ENCODE measurements around the gene CTTNBP2NL.
"Not testable (repeated sequence)": the region's sequence is repeated elsewhere in the genome, so short reads cannot be mapped to it uniquely, and the experiment has no call there.

CTTNBP2NL gene

DNA sequence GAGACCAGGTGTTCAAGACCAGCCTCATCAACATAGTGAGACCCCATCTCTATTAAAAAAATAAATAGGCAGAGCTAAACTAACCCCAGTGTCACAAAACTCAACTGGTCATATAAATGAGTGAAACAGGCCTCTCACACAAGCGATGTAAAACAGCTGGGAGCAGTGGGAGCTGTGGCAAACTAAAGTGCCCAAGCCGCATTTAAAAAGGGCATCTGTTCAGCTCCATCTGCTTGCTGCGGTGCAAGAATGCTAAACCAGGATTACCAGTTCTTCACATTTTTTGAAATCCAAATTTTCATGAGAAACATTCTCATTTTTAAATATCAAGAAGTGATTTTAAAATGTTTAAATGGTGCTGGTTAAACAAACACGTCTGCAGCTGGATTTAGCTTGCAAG, 62.7 kb downstream of the CTTNBP2NL start:
- FAIRE-seq (no peak), DNase-seq (ENCODE audit: insufficient read length, low spot score) (no peak)

DNA sequence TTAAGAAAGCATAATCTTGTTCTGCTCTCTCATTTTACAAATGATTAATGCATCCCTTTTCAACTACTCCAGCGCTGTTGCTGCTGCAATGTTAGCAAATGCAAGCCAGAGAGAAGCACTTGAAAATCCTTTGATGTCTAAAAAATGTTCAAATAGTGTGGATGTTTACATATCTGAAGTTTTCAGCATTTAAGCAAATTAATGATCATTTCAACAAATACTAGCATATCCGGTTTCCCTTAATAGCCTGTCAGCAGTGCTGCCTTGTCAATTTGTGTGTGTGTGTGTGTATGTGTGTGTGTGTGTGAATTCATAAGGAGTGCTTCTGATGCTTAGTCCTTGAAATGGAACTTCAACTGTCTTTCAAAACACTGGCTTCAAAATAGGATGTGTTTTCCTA, 64.6 kb downstream of the CTTNBP2NL start:
- FAIRE-seq: no peak
- DNase-seq (ENCODE audit: insufficient read length, low spot score): no peak

DNA sequence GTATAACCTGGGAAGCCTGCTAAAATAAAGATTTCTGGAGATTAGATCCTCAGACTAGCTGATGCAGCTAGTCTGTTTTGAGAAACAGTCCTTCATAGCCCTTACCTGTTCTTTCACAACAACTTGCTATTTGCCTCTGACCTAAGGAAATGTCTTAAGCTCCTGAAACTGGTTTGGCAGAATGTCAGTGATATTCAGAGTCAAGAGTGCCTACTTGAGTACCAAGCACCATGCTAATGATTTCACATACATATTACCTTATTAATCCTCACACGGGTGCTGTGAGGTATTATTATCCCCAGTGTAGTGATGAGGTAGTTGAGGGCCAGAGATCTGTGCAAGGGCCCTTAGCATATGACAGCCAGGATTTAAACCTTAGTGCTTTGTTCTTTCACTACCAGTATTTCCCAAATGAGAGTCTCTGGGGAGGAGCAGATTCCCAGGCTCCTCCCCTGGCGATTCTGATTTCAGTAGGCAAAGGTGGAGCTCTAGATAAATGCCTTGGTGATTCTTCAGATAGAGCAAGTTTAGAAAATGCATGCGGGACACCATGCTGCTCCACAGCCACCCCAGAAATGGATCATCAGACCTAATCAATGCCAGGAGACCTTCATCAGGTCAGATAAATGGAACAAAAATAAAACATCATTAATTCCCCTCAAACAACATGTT, 65.3 kb downstream of the CTTNBP2NL start:
- no peak for DNase-seq (ENCODE audit: insufficient read length, low spot score)
- no peak for FAIRE-seq

DNA sequence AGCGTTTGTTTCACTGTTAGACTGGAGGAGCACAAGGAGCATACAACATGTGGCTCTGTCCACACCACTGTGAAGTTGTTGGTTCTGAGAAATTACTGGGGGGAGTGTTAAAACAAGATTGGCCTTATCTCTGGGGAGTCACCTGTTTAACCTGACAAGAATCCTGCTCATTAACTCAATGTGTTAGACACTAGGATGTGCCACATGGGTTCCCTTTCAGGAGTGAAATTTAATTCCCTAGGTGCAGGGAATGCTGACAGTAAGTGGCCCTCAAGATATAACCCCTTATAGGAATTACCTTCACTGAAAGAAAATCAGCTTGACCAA, 66.9 kb downstream of the CTTNBP2NL start:
- FAIRE-seq: no peak
- no peak for DNase-seq (ENCODE audit: insufficient read length, low spot score)

DNA sequence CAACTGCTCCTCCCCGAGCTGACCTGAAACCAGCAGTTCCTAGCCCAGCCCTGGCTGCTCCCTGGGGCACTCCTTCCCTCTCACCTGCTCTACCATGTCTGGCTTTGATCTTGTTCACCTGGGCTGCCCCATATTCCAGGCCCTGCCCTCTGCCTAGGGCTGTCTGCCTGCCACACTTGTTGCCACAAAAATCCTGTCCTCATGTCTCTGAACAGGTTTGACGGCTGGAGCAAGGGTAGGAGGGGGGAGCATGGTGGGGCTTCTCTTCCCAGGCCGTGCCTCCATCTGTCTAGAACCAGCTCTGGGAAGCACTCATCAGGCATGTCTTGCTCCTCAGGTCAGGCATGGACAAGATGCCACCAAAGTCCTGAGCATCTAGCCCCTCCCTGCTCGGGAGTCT, 68.5 kb downstream of the CTTNBP2NL start:
- FAIRE-seq (no peak), DNase-seq (ENCODE audit: insufficient read length, low spot score) (no peak)

DNA sequence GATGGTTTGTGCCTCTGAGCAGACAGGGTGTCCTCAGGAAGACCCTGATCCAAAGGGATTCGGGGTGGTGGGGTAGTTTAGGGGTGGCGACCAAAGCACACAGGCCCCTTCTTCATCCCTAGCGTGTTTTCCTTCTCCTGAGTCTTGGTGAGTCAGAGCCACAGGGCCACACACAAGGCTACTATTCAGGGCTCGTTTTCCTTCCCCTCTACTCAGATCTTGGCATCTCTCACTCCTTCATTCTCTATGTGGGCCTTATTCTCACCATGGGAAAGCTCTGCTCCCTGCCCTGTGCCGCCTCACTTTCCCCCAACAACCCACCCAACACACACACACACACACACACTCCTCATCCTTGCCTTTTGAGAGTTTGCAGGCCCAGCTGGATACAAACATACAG, 69.1 kb downstream of the CTTNBP2NL start:
- DNase-seq (ENCODE audit: insufficient read length, low spot score) (no peak), FAIRE-seq (no peak)

DNA sequence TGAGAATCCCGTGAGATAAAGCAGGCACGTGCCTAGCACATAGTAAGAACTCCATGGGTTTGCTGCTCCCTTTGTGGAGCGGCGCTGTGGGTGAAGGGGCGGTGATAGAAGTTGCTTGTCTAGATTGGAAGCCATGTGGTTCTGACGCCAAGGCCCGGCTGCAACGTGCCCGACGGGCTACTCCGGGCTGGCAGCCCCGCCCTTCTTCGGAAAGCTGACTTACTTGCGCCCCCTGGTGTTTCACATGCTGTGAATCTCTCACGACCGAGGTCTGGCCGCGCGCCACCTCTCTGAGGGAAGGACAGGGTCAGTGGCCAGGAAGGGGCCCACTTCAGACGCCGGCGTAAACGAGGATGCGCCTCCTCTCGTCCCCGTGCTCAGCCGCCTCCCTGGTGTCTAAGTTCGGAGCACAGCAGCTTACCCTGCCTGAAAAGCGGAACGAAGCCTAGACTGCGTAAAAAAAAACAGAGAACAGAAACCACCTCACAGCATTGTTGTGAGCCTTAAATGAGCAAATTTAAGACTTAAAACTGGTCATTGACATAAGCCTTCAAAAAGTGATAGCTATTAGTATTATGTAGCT, 70.2 kb downstream of the CTTNBP2NL start:
- FAIRE-seq (peak; percentile 48), DNase-seq (ENCODE audit: insufficient read length, low spot score) (peak; percentile 68)

DNA sequence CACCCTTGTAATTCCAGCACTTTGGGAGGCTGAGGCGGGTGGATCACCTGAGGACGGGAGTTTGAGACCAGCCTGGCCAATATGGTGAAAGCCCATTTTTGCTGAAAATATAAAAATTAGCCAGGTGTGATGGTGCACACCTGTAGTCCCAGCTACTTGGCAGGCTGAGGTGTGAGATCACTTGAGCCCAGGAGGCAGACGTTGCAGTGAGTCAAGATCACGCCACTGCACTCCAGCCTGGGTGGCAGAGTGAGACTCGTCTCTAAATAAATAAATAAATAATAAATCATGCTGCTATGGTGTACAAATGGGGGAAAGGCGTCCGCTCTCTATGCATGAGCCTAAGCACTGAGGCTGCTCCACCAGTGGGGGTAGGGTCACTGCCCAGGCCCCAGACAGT, 74.3 kb downstream of the CTTNBP2NL start:
- not testable (repeated sequence) for FAIRE-seq

DNA sequence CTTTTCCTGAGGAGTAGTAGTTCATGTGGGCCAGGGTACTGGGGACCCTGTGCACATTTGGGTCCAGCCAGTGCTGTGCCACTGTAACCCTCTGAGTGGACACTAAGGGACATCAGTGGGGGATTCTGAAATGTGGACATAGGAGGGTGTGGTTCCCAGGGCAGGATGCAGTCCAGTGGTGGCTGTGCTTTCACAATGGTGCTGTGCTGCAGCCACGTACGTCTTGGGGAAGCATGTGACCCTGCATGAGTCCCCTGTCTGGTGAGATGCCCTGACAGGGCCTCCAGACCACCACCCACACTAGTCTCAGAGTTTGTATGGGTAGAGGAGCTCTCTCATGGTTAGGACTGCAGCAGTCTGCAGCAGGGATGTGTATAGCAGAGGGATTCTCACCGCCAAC, 75.0 kb downstream of the CTTNBP2NL start:
- DNase-seq (ENCODE audit: insufficient read length, low spot score): no peak
- FAIRE-seq: no peak

More for the DNA sequence above, 74.3 kb downstream of the CTTNBP2NL start:
- not testable (repeated sequence) for DNase-seq (ENCODE audit: insufficient read length, low spot score)

DNA sequence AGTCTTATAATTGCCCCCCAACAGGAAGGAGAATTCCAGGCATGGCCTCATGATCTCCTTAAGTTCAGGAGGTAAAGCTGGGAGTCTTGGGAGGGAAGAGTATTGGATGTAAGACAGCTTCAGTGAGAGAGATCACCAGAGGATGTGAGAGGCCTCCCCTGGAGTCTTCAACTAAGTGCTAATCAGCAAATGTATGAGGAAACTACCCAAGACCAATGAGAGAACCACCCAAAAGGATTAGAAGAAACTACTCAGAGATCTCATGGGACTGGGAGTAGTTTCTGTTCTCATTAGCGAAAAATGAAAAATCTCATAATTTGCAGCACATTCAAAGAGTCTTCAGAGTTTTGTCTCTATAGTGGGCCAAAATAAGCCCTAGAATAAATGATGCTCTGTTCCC, 76.1 kb downstream of the CTTNBP2NL start:
- DNase-seq (ENCODE audit: insufficient read length, low spot score) (no peak), FAIRE-seq (no peak)

DNA sequence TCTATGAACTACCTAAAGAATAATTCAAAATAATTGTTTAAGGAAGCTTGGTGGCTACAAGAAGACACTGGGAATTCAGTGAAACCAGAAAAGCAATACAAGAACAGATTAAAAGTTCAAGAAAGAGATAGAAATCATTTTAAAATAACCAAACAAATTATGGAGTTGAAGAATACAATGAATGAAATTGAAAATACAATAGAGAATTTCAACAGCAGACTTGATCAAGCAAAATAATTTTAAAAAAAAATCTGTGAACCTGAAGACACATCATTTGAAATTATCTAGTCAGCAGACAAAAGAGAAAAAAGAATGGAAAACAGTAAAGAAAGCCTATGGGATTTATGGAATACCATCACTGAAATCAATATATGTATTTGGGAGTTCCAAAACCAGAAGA, 81.5 kb downstream of the CTTNBP2NL start:
- DNase-seq (ENCODE audit: insufficient read length, low spot score) (no peak), FAIRE-seq (no peak)

DNA sequence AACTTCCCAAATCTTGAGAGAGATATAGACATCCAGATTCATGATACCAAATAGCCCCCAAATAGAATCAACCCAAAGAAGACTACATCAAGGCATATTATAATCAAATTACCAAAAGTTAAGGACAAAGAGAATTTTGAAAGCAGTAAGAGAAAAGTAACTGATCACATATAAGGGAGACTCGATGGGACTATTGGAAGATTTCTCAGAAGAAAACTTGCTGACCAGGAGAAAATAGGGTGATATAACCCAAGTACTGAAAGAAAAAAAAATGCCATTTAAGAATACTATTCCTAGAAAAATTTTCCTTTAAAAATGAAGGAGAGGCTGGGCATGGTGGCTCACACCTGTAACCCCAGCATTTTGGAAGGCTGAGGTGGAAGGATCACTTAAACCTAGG, 82.3 kb downstream of the CTTNBP2NL start:
- no peak for FAIRE-seq

DNA sequence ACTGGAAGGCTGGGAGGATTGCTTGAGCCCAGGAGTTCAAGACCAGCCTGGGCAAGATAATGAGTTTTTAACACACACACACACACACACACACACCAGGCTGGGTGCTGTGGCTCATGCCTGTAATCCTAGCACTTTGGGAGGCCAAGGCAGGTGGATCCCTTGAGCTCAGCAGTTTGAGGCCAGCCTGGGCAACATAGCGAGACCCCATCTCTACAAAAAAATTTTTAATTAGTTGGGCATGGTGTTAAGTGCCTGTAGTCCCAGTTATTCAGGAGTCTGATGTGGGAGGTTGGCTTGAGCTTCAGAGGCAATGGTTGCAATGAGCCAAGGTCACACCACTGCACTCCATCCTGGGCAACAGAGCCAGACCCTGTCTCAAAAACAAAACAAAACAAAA, 90.0 kb downstream of the CTTNBP2NL start:
- FAIRE-seq; DNase-seq (ENCODE audit: insufficient read length, low spot score): not testable (repeated sequence)

More for the DNA sequence above, 82.3 kb downstream of the CTTNBP2NL start:
- DNase-seq (ENCODE audit: insufficient read length, low spot score): no peak

DNA sequence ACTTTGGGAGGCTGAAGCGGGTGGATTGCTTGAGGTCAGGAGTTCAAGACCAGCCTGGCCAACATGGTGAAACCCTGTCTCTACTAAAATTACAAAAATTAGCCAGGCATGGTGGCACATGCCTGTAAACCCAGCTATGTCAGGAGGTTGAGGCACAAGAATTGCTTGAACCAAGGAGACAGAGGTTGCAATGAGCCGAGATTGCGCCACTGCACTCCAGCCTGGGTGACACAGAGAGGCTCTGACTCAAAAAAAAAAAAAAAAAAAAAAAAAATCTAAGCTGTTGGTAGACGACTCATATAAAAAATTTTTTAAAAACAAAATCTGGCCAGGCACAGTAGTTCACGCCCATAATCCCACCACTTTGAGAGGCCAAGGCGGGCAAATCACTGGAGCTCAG, 91.7 kb downstream of the CTTNBP2NL start:
- DNase-seq (ENCODE audit: insufficient read length, low spot score); FAIRE-seq: not testable (repeated sequence)

DNA sequence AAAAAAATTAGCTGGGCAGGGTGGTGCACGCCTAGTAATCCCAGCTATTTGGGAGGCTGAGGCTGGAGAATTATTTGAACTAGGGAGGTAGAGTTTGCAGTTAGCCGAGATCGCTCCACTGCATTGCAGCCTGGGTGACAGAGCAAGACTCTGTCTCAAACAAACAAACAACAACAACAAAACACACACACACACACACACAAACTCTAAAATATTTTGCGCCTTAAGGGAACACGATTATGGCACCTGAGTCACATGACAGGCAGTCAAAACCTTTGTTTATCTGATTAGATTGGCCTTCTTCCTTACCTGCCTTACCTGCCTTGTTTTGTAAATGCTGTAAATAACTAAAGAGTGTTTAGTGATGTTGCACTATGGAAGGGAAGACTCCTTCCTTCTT, 92.1 kb downstream of the CTTNBP2NL start:
- DNase-seq (ENCODE audit: insufficient read length, low spot score) (no peak), FAIRE-seq (no peak)

DNA sequence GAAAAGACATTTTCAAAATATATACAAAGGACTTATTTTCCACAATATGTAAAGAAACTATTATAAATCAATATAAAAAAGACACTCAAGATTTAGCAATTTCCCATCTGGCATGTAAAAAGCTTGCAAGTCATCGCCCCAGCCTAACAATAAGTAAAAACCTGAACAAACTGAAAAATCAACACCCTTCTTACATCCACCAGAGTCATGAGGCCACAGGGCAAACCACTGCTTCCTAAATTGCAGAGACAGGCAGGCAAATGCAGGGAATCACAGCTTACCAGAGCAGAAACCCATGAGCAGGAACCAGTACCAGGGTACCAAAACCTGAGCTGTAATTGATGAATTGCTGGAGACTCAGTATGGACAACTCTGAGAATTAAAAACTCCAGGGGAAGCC, 96.1 kb downstream of the CTTNBP2NL start:
- no peak for FAIRE-seq
- DNase-seq (ENCODE audit: insufficient read length, low spot score): no peak

DNA sequence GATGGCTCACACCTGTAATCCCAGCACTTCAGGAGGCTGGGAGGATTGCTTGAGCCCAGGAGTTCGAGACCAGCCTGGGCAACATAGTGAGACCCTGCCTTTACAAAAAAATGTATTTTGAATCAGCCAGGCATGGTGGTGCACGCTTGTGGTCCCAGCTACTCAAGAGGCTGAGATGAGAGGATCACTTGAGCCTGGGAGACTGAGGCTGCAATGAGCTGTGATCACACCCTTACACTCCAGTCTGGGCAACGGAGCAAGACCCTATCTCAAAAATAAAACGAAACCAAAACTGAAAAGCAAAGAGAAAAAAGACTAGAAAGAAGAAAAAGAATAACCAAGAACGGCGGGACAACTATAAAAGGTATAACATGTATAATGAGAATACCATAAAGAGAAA, 97.3 kb downstream of the CTTNBP2NL start:
- no peak for DNase-seq (ENCODE audit: insufficient read length, low spot score)
- FAIRE-seq: no peak

DNA sequence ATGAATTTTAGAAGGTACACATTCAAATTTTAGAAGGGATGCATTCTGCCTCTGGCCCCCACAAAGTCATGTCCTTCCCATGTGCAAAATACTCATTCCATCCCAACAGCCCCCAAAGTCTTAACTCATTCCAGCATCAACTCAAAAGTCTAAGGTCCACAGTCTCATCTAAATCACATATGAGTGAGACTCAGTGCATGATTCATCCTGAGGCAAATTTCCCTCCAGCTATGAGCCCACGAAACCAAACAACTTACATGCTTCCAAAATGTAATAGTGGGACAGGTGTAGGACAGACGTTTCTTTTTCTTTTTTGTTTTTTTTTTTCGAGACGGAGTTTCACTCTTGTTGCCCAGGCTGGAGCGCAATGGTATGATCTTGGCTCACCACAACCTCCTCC, 100.3 kb downstream of the CTTNBP2NL start:
- FAIRE-seq (no peak), DNase-seq (ENCODE audit: insufficient read length, low spot score) (no peak)

DNA sequence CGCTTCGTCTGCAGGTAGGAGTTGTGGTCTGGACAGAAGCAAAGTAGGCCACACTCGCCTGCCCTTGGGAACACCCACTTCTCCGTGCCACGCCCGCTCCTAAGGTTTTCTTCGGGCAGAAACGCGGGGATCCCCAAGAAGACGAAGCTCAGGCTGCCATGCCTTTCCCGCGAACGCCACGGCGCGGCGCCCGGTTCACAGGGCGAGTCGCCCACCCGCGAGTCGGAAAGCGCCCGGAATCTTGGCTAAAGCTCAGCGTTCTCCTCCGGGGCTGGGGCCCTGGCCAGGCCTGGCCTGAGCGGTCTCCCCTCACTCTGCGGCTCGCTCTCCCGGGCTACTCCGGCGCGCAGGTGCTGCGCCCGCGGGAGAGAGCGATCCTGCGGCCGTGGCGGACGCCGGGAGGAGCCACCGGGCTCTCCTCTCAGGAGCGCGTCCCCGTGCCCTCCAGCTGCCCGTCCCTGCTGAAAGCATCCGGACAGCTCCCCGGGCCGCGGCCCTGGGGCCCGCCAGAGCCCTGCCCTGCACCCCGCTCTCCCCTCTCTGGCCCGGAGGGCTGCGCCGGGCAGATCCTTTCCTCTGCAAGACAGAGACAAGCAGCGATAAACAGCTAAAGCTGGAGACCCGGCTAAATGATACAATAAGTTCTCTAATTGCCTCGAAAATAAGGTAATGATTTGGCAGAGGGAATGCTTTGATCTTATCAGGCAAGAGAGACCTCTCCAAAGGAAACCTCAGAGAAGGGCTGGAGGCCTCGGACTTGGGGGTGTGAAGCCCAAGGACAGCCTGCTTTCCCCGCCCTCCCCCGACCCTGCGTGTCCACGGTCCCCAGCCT, 106.0 kb downstream of the CTTNBP2NL start:
- FAIRE-seq: no peak
- DNase-seq (ENCODE audit: insufficient read length, low spot score): peak; percentile 45

DNA sequence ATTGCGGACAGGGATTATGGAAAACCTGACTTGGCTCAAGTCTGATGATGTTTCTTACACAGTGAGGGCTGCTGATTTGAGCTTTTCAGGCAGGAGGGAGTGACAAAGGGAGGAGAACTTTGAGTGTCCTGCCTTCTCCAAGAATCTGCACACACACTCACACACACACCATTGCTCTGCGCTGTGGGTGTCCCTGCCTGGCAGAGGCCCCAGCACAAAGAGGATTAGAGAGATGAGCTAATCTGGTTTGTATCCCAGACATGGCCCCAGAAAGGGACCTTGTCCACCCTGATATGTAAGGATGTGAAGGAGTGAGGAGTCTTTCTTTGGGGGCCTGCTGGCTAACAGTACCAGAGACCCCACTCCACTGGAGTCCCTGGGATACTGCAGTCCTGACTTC, 106.8 kb downstream of the CTTNBP2NL start:
- FAIRE-seq (no peak), DNase-seq (ENCODE audit: insufficient read length, low spot score) (no peak)

DNA sequence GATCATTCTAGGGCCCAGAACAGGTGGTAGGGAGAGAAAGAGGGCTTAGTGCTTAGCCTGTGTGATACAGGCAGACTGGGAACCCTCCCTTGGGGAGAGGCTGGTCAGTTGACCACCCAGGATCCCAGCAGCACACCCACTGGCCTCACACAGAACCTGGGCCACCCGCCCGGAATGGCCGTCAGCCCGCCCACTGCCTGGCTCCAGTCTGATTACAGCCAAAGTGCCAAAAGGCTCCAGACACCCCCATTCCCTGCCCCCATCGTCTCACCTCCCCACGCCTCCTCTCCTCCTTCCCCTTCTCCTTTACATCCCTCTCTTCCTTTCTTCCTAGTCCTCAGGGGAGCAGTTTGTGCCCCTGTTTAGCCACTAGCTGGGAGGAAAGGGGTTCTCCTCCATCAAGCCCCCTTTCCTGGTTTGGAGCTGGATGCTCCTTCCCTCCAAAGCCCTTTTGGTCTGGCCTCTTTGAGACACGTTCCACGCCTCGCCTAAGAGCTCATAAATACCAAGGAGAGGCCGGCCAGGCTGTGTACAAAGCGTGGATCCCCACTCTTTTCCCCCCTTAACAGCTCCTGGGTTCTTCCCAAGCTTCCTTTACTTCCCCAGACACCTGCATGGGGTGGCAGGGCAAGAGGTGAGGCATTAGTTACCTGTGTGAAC, 108.1 kb downstream of the CTTNBP2NL start:
- FAIRE-seq: no peak

More for the DNA sequence above, 108.1 kb downstream of the CTTNBP2NL start:
- DNase-seq (ENCODE audit: insufficient read length, low spot score): no peak
